PFSK-1 (cell line): ENCODE results near the gene SWAP70.

ENCODE experiments used
- FOXP2 ChIP-seq: optimal IDR thresholded peaks from 2 replicates; pipeline ENCODE3; 2011; ENCODE audit warnings: borderline replicate concordance, control low read depth, inconsistent platforms; ENCODE audit not compliant: insufficient read depth; ENCODE audit errors: extremely low read length, extremely low read depth
- POLR2AphosphoS5 ChIP-seq: IDR thresholded peaks from 2 replicates; pipeline ENCODE4 v1.6.1; 2012; ENCODE audit warnings: low read depth, mild to moderate bottlenecking, control low read depth, low read length, moderate library complexity
- REST ChIP-seq, 2 experiments: IDR thresholded peaks; 2 replicates each; pipeline versions ENCODE4 v1.6.1 to v1.8.0; 2011 to 2012; ENCODE audit warnings: low read depth in 2 of 2, low read length in 2 of 2, control low read depth in 1 of 2, inconsistent platforms in 1 of 2, mild to moderate bottlenecking in 1 of 2, moderate library complexity in 1 of 2; ENCODE audit not compliant: insufficient read depth in 1 of 2
- SIN3A ChIP-seq: IDR thresholded peaks from 2 replicates; pipeline ENCODE4 v1.6.1; 2012; ENCODE audit warnings: mild to moderate bottlenecking, low read length, moderate library complexity, borderline replicate concordance; ENCODE audit not compliant: insufficient read depth
- TAF1 ChIP-seq: IDR thresholded peaks from 2 replicates; pipeline ENCODE4 v1.6.1; 2012; ENCODE audit warnings: low read length, control low read depth, borderline replicate concordance; ENCODE audit not compliant: insufficient read depth

SWAP70 gene

GRCh38 chr11:9625728-9626127, 38.1 kb upstream of the SWAP70 start:
- TF ChIP-seq TAF1, result no peak
- no peak for TF ChIP-seq FOXP2
- no peak for TF ChIP-seq REST (IDR thresholded peaks at IDR 0.05; ENCODE audit: insufficient read depth in 1 of 2, low read depth in 2 of 2, low read length in 2 of 2)
- TF ChIP-seq SIN3A, result no peak
- TF ChIP-seq POLR2AphosphoS5, result no peak

GRCh38 chr11:9626496-9627394, 37.1 kb upstream of the SWAP70 start:
- TF ChIP-seq FOXP2 (no peak), SIN3A (no peak), POLR2AphosphoS5 (peak; percentile 77), TAF1 (no peak; the same call in 1 of the 2 replicates), REST (IDR thresholded peaks at IDR 0.05; ENCODE audit: insufficient read depth in 1 of 2, low read depth in 2 of 2, low read length in 2 of 2) (peak in 1 of 2 experiments; percentile 61; a peak in 1 of 4 replicates)

- TF ChIP-seq FOXP2 (no peak), POLR2AphosphoS5 (no peak), SIN3A (no peak), TAF1 (no peak), REST (IDR thresholded peaks at IDR 0.05; ENCODE audit: insufficient read depth in 1 of 2, low read depth in 2 of 2, low read length in 2 of 2) (no peak)
Observed at GRCh38 chr11:9629064-9629463, 34.8 kb upstream of the SWAP70 start.

- TF ChIP-seq POLR2AphosphoS5, result no peak
Observed at GRCh38 chr11:9633679-9634078, 30.2 kb upstream of the SWAP70 start.

GRCh38 chr11:9636691-9637090, 27.2 kb upstream of the SWAP70 start:
- TF ChIP-seq POLR2AphosphoS5 (no peak), REST (IDR thresholded peaks at IDR 0.05; ENCODE audit: insufficient read depth in 1 of 2, low read depth in 2 of 2, low read length in 2 of 2) (no peak), FOXP2 (no peak), SIN3A (no peak), TAF1 (no peak)
